Activated naive CD8-positive, alpha-beta T cell treated with anti-CD3 and anti-CD28 coated beads, Interleukin-2, amount 50 U/mL, for 24 hours (primary cell): ENCODE results near the gene BRD3.
A peak's percentile ranks its signal among the peaks of the same experiment; 100 is the strongest.

Experiments
- ATAC-seq: fragments of 150-1000 bp; cut with Tn5 transposase; one replicate; pipeline ENCODE4 v1.10.0; 2021
- DNase-seq: peaks from one replicate; pipeline ENCODE4 v3.0.0; 2021
- H3K27ac Mint-ChIP-seq: one replicate; pipeline ENCODE4 v1.8.0; 2021; ENCODE audit warnings: mild to moderate bottlenecking, mixed read lengths
- H3K27me3 Mint-ChIP-seq: one replicate; pipeline ENCODE4 v1.8.0; 2021; ENCODE audit warnings: mixed read lengths
- H3K36me3 Mint-ChIP-seq: one replicate; pipeline ENCODE4 v1.8.0; 2021; ENCODE audit warnings: low read depth, mixed read lengths
- H3K4me1 Mint-ChIP-seq: one replicate; pipeline ENCODE4 v1.8.0; 2021; ENCODE audit warnings: mixed read lengths
- H3K4me3 Mint-ChIP-seq: one replicate; pipeline ENCODE4 v1.8.0; 2021; ENCODE audit warnings: mild to moderate bottlenecking, moderate library complexity, mixed read lengths
- H3K9me3 Mint-ChIP-seq: one replicate; pipeline ENCODE4 v1.8.0; 2021; ENCODE audit warnings: mixed read lengths

Gene BRD3

GRCh38 chr9:134029248-134030226, 38.3 kb downstream of the BRD3 start:
- Mint-ChIP-seq H3K36me3 (peaks cover 10% of the 10 kb centered on the region), H3K9me3 (no peaks in the 10 kb centered on the region), H3K4me1 (peaks cover 4% of the 10 kb centered on the region), H3K4me3 (no peak overlapping the region), H3K27ac (no peak overlapping the region), H3K27me3 (no peaks in the 10 kb centered on the region)
- no peak for ATAC-seq
- DNase-seq, result no peak

GRCh38 chr9:134028575-134029247, 39.1 kb downstream of the BRD3 start:
- no peak overlapping the region for H3K27ac Mint-ChIP-seq
- DNase-seq (no peak), ATAC-seq (no peak)
- H3K27me3 Mint-ChIP-seq, result no peaks in the 10 kb centered on the region
- H3K4me1 Mint-ChIP-seq, result peaks cover 4% of the 10 kb centered on the region
- H3K9me3 Mint-ChIP-seq, result no peaks in the 10 kb centered on the region
- peaks cover 10% of the 10 kb centered on the region for H3K36me3 Mint-ChIP-seq
- no peak overlapping the region for H3K4me3 Mint-ChIP-seq

- no peaks in the 10 kb centered on the region for H3K9me3 Mint-ChIP-seq
- no peaks in the 10 kb centered on the region for H3K27me3 Mint-ChIP-seq
- no peak overlapping the region for H3K27ac Mint-ChIP-seq
- H3K4me1 Mint-ChIP-seq, result peaks cover 4% of the 10 kb centered on the region
- no peak overlapping the region for H3K4me3 Mint-ChIP-seq
- ATAC-seq (no peak), DNase-seq (no peak)
- peaks cover 7% of the 10 kb centered on the region for H3K36me3 Mint-ChIP-seq
Measured at GRCh38 chr9:134028076-134028475, 39.8 kb downstream of the BRD3 start.

- Mint-ChIP-seq H3K27ac (no peak overlapping the region), H3K4me3 (no peak overlapping the region), H3K9me3 (no peaks in the 10 kb centered on the region), H3K27me3 (no peaks in the 10 kb centered on the region), H3K4me1 (peaks cover 4% of the 10 kb centered on the region), H3K36me3 (peaks cover 3% of the 10 kb centered on the region)
- no peak for DNase-seq
- no peak for ATAC-seq
Measured at GRCh38 chr9:134027561-134027960, 40.3 kb downstream of the BRD3 start.

GRCh38 chr9:134026981-134027380, 40.8 kb downstream of the BRD3 start:
- DNase-seq, result no peak
- no peaks in the 10 kb centered on the region for H3K27me3 Mint-ChIP-seq
- no peak for ATAC-seq
- peaks cover 4% of the 10 kb centered on the region for H3K4me1 Mint-ChIP-seq
- peak overlapping the region; percentile 53 for H3K4me3 Mint-ChIP-seq
- H3K36me3 Mint-ChIP-seq, result peaks cover 3% of the 10 kb centered on the region
- H3K9me3 Mint-ChIP-seq, result no peaks in the 10 kb centered on the region
- H3K27ac Mint-ChIP-seq, result no peak overlapping the region

GRCh38 chr9:134026581-134026980, 41.2 kb downstream of the BRD3 start:
- H3K27ac Mint-ChIP-seq, result no peak overlapping the region

GRCh38 chr9:134025606-134026541, 42.0 kb downstream of the BRD3 start:
- Mint-ChIP-seq H3K27ac (no peak overlapping the region), H3K4me1 (peaks cover 4% of the 10 kb centered on the region)

More at GRCh38 chr9:134026581-134026980, 41.2 kb downstream of the BRD3 start:
- DNase-seq (no peak), ATAC-seq (no peak)
- Mint-ChIP-seq H3K9me3 (no peaks in the 10 kb centered on the region), H3K4me1 (peaks cover 4% of the 10 kb centered on the region), H3K27me3 (no peaks in the 10 kb centered on the region), H3K36me3 (peaks cover 3% of the 10 kb centered on the region), H3K4me3 (peak overlapping the region; percentile 79)

GRCh38 chr9:134024828-134025605, 42.8 kb downstream of the BRD3 start, which contains the start of gene BRD3OS:
TSS of gene BRD3OS (plus strand) at chr9:134025481. CDS start at chr9:134026748, 1,267 bp downstream.
- peak; percentile 90 for ATAC-seq
- Mint-ChIP-seq H3K27ac (no peak within 1 kb of the TSS), H3K27me3 (no peaks in the 10 kb centered on the region)

More at GRCh38 chr9:134025606-134026541, 42.0 kb downstream of the BRD3 start:
- DNase-seq (peak; percentile 58), ATAC-seq (peak; percentile 42)
- Mint-ChIP-seq H3K4me3 (peak overlapping the region; percentile 79), H3K27me3 (no peaks in the 10 kb centered on the region), H3K36me3 (peaks cover 3% of the 10 kb centered on the region), H3K9me3 (no peaks in the 10 kb centered on the region)

GRCh38 chr9:134024214-134024792, 43.5 kb downstream of the BRD3 start:
- ATAC-seq, result no peak
- H3K36me3 Mint-ChIP-seq, result peaks cover 3% of the 10 kb centered on the region
- H3K27me3 Mint-ChIP-seq, result no peaks in the 10 kb centered on the region
- no peak for DNase-seq
- no peaks in the 10 kb centered on the region for H3K9me3 Mint-ChIP-seq
- peaks cover 4% of the 10 kb centered on the region for H3K4me1 Mint-ChIP-seq
- H3K27ac Mint-ChIP-seq, result no peak overlapping the region
- peak overlapping the region; percentile 3 for H3K4me3 Mint-ChIP-seq

More at GRCh38 chr9:134024828-134025605, 42.8 kb downstream of the BRD3 start, which contains the start of gene BRD3OS:
- peaks cover 3% of the 10 kb centered on the region for H3K36me3 Mint-ChIP-seq
- H3K4me3 Mint-ChIP-seq, result peak within 1 kb of the TSS; percentile 79
- peaks cover 4% of the 10 kb centered on the region for H3K4me1 Mint-ChIP-seq
- H3K9me3 Mint-ChIP-seq, result no peaks in the 10 kb centered on the region
- DNase-seq, result peak; percentile 92

GRCh38 chr9:134014946-134015345, 52.9 kb downstream of the BRD3 start:
- H3K9me3 Mint-ChIP-seq, result no peaks in the 10 kb centered on the region

GRCh38 chr9:134011401-134011800, 56.4 kb downstream of the BRD3 start:
- Mint-ChIP-seq H3K9me3 (no peaks in the 10 kb centered on the region), H3K4me1 (no peaks in the 10 kb centered on the region), H3K27me3 (peaks cover 8% of the 10 kb centered on the region), H3K27ac (no peak overlapping the region), H3K36me3 (peaks cover 1% of the 10 kb centered on the region), H3K4me3 (no peak overlapping the region)
- ATAC-seq (no peak), DNase-seq (no peak)

More at GRCh38 chr9:134014946-134015345, 52.9 kb downstream of the BRD3 start:
- Mint-ChIP-seq H3K36me3 (peaks cover 1% of the 10 kb centered on the region), H3K4me3 (no peak overlapping the region), H3K27ac (no peak overlapping the region), H3K27me3 (no peaks in the 10 kb centered on the region), H3K4me1 (no peaks in the 10 kb centered on the region)
- ATAC-seq (no peak), DNase-seq (no peak)

GRCh38 chr9:134010310-134011173, 57.3 kb downstream of the BRD3 start:
- Mint-ChIP-seq H3K9me3 (no peaks in the 10 kb centered on the region), H3K4me1 (no peaks in the 10 kb centered on the region), H3K27ac (no peak overlapping the region), H3K4me3 (no peak overlapping the region), H3K36me3 (peaks cover 1% of the 10 kb centered on the region), H3K27me3 (peaks cover 8% of the 10 kb centered on the region)
- no peak for DNase-seq
- ATAC-seq, result no peak
